GM10266 (cell line): ENCODE data around the gene SLCO2A1.

Experiments used
- DNase-seq: peaks from one replicate; pipeline ENCODE4 v3.0.0; 2012; ENCODE audit errors: extremely low spot score
- TF ChIP-seq, protein P1 (sequence below): IDR thresholded peaks from 2 replicates; pipeline ENCODE4 v1.5.1; 2012; ENCODE audit warnings: mild to moderate bottlenecking, low read depth; ENCODE audit not compliant: control insufficient read depth, insufficient read depth; ENCODE audit errors: missing control alignments

The SLCO2A1 gene

DNA sequence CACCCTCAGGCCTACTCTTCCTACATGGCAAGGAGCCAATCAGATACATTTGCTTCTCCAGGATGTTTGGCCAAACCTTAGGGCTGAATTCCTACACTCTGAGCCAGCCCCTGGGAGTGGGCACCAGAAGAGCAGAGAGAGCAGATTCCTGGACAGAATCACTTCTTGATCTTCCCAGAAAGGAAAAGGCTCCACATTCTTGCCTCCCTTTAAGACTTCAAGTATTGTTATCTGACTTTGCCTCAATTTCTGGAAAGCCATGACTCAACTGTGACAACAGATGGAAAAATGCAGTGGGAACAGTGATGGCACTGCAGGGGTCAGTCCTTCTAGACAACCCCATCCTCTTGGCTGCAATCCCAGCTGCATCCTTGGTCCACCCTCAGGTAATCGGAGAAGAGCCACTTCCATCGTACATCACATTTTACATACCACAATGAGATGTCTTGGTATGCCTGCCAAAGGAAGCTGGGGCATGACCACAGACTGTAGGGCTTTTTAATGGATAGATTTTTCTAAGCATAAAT, 21.0 kb downstream of the SLCO2A1 start:
- no peak for DNase-seq
- TF ChIP-seq, protein P1, sequence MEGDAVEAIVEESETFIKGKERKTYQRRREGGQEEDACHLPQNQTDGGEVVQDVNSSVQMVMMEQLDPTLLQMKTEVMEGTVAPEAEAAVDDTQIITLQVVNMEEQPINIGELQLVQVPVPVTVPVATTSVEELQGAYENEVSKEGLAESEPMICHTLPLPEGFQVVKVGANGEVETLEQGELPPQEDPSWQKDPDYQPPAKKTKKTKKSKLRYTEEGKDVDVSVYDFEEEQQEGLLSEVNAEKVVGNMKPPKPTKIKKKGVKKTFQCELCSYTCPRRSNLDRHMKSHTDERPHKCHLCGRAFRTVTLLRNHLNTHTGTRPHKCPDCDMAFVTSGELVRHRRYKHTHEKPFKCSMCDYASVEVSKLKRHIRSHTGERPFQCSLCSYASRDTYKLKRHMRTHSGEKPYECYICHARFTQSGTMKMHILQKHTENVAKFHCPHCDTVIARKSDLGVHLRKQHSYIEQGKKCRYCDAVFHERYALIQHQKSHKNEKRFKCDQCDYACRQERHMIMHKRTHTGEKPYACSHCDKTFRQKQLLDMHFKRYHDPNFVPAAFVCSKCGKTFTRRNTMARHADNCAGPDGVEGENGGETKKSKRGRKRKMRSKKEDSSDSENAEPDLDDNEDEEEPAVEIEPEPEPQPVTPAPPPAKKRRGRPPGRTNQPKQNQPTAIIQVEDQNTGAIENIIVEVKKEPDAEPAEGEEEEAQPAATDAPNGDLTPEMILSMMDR: no peak

DNA sequence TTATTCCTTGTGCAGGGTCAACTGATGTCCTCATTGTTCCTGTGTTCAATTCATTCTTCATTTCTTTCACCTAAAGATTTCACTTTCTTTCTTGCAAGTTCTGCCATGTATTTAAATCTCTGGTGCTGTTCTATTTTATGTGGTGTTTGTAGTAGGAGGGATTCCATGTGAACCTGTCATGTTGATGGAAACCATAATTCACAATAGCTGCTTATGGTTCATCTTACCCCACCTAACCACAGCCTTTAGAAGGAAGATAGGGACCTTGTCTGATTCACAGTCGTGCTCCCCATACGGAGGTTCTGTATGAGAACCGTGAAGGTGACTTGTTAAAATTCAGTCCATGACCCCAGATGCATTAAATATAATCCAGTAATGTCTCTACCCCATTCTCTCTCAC, 21.9 kb downstream of the SLCO2A1 start:
- DNase-seq: no peak
- TF ChIP-seq, protein P1: no peak

- no peak for DNase-seq
- TF ChIP-seq, protein P1: no peak
Measured at GRCh38 chr3:134004841-134005240, 24.9 kb downstream of the SLCO2A1 start.

DNA sequence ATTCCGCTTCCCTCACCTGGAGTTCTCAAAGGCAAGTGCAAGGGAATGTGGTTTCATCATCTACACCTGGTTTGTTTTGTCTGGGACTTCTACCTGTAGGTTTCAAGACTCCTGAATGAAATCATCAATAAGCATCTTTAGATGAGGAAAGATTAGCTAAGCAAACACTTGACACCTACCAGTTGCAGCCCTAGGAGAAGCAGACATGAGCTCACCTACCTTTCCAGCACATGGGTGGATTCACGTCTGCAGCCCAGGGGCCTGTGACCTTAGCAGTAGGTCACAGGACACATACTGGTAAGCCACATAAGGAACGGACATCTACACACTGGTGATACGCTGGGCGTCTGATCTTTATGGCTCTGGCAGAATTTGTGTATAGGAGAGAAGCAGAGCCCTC, 26.7 kb downstream of the SLCO2A1 start:
- TF ChIP-seq, protein P1: no peak
- DNase-seq: no peak

- DNase-seq: no peak
- TF ChIP-seq, protein P1: no peak
Measured at GRCh38 chr3:134002306-134002705, 27.4 kb downstream of the SLCO2A1 start.

GRCh38 chr3:134001251-134001650, 28.5 kb downstream of the SLCO2A1 start:
- TF ChIP-seq, protein P1: no peak
- DNase-seq: no peak

DNA sequence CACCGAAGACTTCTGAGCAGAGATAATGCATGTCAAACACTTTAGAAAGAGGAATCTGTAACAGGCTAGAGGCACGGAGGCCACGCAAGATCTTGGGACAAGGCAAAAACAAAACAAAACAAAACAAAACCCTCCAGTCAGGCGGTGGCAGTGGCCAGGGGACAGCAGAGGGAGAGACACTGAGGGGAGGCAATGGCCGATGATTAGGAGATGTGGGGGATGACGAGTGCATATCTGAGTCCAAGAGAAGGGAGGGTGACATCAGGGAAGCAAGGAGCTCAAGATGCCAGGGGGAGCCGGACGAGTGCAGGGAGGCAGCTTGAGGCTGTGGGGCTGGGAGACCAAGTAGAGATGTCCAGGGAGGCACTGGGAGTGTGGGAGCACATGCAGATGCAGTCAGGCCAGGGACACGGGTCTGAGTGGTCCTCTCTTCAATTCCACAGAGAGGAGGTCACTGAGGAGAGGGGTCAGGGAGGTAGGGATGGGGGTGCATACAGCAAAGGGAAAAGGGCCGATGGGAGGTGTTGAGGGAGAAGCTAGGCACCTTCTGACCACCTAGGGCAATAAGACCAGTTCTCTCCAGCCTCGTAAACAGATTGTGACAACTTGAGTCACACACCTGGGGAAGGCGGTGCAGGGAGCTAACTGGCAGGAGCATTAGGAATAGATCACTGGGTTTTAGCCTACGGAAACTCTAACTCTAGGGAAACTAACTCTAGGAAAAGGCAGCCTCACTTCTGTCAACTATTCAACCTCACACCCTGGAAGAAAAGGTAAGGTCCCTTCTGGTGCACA, 29.6 kb downstream of the SLCO2A1 start:
- DNase-seq: no peak
- TF ChIP-seq, protein P1: no peak
